HG02840 (cell line): ENCODE data around the gene PIGBOS1.
"Not testable (repeated sequence)": the region's sequence is repeated elsewhere in the genome, so short reads cannot be mapped to it uniquely, and the experiment has no call there.

Source experiments
- ATAC-seq: cut with Tn5 transposase; IDR thresholded peaks from one replicate; pipeline ENCODE4 v1.9.1; 2021; ENCODE audit warnings: mild to moderate bottlenecking, moderate library complexity, moderate number of reproducible peaks; ENCODE audit not compliant: unreplicated experiment, low FRiP score

Gene PIGBOS1

GRCh38 chr15:55302801-55303200 lies 16.1 kb downstream of the PIGBOS1 start:
- not testable (repeated sequence) for ATAC-seq

- ATAC-seq, result no peak
Measured at GRCh38 chr15:55297315-55297714, 21.6 kb downstream of the PIGBOS1 start.

- peak; percentile 61 for ATAC-seq
Measured at GRCh38 chr15:55290528-55291057, 28.3 kb downstream of the PIGBOS1 start.

GRCh38 chr15:55289746-55290527 lies 29.0 kb downstream of the PIGBOS1 start, which contains the start of gene RAB27A:
Gene RAB27A (minus strand): TSS chr15:55289813. CDS start chr15:55234934, 54,879 bp downstream.
- ATAC-seq, result peak; percentile 65

GRCh38 chr15:55289011-55289745 lies 29.7 kb downstream of the PIGBOS1 start:
- ATAC-seq, result peak; percentile 37

- ATAC-seq, result no peak
Measured at GRCh38 chr15:55288006-55288717, 30.8 kb downstream of the PIGBOS1 start.

GRCh38 chr15:55286442-55287189 lies 32.3 kb downstream of the PIGBOS1 start:
- ATAC-seq, result not testable (repeated sequence)

- no peak for ATAC-seq
Measured at GRCh38 chr15:55284426-55284825, 34.5 kb downstream of the PIGBOS1 start.

- no peak for ATAC-seq
Measured at GRCh38 chr15:55283379-55284147, 35.4 kb downstream of the PIGBOS1 start.

- ATAC-seq, result no peak
Measured at GRCh38 chr15:55282284-55282833, 36.6 kb downstream of the PIGBOS1 start.

GRCh38 chr15:55281517-55282228 lies 37.2 kb downstream of the PIGBOS1 start:
- ATAC-seq, result no peak

GRCh38 chr15:55280589-55280988 lies 38.3 kb downstream of the PIGBOS1 start:
- ATAC-seq, result not testable (repeated sequence)

GRCh38 chr15:55279746-55280351 lies 39.1 kb downstream of the PIGBOS1 start:
- peak; percentile 87 for ATAC-seq

- ATAC-seq, result no peak
Measured at GRCh38 chr15:55279100-55279745, 39.7 kb downstream of the PIGBOS1 start.

GRCh38 chr15:55277715-55278114 lies 41.2 kb downstream of the PIGBOS1 start:
- no peak for ATAC-seq

GRCh38 chr15:55277116-55277564 lies 41.8 kb downstream of the PIGBOS1 start:
- ATAC-seq, result peak; percentile 49

GRCh38 chr15:55276324-55276723 lies 42.6 kb downstream of the PIGBOS1 start:
- no peak for ATAC-seq
